GM12864 (cell line): ENCODE results near the gene PHTF1.

ENCODE experiments used
- DNase-seq: peaks from one replicate; pipeline ENCODE4 v3.0.0-alpha.2; 2011; ENCODE audit warnings: low read depth
- H3K4me3 ChIP-seq: 2 replicates; pipeline ENCODE4 v1.5.1; 2011; ENCODE audit warnings: mild to moderate bottlenecking, low read depth, low read length, control low read depth
- TF ChIP-seq, protein P1 (sequence below): IDR thresholded peaks from 2 replicates; pipeline ENCODE4 v1.5.1; 2011; ENCODE audit warnings: low read depth, mild to moderate bottlenecking, moderate library complexity, low read length, control low read depth, inconsistent platforms; ENCODE audit errors: missing control alignments

Gene PHTF1

DNA sequence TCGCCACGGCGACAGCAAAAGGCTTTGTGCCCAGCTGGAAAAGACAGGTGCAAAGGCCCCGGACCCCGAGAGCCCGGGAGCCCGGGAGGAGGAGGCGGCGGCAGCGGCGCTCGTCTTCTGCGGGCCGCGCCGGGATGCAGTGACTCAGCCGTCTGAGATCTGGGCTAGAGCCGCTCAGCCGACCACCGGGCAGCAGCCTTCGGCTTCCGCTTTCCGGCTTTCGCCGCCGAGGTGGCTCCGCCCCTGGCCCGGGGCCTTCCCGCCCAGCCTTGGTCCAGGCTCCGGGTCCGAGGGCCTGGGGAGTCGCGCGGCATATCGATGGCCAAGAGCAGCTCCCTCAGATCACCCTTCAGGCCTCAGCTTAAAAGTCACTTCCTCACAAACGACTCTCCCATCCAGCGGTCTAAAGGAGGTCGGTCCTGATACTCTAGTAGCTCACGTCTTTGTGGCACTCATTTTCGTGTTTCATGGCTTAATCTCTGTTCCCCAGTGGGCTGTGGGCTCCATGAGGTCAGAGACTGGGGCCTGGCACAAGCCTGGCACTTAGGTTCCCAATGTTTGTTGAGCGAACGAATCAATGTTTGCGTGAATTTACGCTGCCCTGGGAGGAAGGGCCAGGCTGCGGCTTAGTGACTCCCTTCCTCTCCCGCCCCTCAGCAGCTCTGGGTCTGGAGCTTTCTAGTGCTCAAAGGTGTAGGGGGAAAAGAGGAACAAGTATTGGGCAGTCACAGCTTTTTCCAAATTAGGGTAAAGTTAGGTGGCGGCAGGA lies at the start of gene PHTF1:
Gene PHTF1, minus strand, starts transcription at position 154 of the 769 bp plus-strand sequence. CDS start 783 bp downstream, outside the sequence.
- DNase-seq, result peak; percentile 44
- peak within 1 kb of the TSS; percentile 68 for H3K4me3 ChIP-seq
- TF ChIP-seq, protein P1, sequence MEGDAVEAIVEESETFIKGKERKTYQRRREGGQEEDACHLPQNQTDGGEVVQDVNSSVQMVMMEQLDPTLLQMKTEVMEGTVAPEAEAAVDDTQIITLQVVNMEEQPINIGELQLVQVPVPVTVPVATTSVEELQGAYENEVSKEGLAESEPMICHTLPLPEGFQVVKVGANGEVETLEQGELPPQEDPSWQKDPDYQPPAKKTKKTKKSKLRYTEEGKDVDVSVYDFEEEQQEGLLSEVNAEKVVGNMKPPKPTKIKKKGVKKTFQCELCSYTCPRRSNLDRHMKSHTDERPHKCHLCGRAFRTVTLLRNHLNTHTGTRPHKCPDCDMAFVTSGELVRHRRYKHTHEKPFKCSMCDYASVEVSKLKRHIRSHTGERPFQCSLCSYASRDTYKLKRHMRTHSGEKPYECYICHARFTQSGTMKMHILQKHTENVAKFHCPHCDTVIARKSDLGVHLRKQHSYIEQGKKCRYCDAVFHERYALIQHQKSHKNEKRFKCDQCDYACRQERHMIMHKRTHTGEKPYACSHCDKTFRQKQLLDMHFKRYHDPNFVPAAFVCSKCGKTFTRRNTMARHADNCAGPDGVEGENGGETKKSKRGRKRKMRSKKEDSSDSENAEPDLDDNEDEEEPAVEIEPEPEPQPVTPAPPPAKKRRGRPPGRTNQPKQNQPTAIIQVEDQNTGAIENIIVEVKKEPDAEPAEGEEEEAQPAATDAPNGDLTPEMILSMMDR, result no peak

DNA sequence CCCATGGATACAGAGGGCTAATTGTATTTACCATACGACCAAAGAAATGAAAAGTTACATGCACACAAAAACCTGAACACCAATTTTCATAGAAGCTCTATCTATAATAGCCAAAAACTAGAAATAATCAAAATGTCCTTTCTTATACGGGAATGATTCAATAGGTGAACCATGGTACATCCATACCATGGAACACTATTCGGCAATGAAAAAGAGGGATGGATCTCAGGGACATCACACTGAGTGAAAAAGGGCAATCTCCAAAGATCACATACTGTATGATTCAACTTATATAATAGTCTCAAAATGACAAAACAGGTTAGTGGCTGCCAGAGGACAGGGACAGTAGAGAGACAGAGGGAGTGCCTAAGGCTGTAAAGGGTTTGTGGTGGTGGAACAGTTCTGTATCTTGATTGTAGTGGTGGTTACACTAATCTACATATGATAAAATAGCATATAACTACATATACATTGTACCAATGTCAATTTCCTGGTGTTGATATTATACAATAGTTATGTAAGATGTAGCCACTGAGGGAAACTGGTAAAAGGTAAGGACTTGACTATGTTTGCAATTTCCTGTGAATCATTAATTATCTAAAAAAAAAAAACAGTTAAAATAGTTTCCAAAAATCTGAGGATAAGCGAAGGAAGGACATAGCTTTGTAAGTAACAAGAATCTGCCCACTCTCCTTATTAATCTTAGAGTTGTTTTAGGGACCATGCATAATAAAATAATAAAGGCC lies 49.3 kb upstream of the PHTF1 start:
- no peak overlapping the region for H3K4me3 ChIP-seq
- no peak for DNase-seq
- TF ChIP-seq, protein P1, result no peak

DNA sequence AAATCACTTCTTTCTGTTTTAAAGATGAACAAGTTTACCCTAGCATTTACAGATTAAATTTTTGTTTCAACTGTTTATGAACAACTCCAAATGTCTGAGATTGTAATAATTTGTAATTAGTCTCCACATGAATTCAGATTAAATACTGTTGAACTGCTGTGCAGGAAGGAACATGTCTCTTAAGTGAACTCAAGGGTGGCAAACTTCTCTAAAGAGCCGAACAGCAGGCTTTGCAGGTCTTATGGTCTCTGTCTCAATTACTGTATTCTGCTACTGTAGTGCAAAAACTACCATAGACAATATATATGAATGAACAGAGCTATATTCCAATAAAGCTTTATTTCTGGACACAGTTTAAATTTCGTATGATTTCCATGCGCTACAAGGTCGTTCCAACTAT lies 46.4 kb upstream of the PHTF1 start:
- TF ChIP-seq, protein P1, result no peak
- no peak overlapping the region for H3K4me3 ChIP-seq
- DNase-seq, result no peak

DNA sequence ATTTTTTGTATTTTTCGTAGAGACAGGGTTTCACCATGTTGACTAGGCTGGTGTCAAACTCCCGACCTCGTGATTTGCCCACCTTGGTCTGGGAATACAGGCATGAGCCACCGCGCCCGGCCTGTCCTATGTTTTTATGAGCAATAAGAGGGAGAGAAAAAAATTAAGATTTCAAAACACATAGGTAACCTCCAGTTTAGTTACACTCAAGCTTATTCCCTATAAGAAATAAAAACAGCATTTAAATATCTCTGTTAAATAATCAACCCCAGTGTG lies 45.9 kb upstream of the PHTF1 start:
- DNase-seq, result no peak
- TF ChIP-seq, protein P1, result no peak
- H3K4me3 ChIP-seq, result no peak overlapping the region

DNA sequence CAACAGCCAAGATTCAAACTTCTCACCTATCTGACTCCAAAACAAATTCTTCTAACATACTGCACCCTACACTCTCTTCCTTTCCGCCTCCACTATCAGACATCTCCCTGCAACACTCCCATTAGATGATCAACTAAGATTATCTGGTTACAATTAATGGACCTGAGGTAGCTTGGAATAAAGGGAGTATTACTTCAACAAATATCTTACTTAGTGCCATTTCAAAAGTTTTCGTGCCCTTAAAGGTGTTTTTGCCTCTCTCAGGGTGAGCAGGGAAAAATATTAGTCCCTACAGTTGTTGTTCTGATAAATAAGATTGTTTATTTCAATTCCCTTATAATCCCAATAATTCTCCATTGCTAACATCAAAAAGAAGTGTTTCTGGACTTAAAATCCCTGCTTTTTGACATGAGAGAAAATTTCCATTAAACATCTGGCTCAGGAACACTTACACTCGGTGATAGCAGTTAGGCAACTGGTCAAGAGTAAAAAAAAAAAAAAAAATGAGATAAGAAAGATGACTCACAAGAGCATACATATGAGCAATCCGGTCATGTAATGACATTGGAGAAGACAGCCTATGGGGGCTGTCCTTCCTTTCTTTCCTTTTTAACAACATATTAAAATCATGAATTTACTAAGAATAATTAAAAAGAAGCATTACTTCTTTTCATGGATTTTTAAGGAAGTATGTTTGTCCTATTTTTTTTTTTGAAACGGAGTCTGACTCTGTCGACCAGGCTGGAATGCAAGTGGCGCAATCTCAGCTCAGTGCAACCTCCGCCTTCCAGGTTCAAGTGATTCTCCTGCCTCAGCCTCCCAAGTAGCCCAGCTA lies 45.4 kb upstream of the PHTF1 start:
- no peak overlapping the region for H3K4me3 ChIP-seq
- TF ChIP-seq, protein P1, result no peak
- DNase-seq, result no peak

DNA sequence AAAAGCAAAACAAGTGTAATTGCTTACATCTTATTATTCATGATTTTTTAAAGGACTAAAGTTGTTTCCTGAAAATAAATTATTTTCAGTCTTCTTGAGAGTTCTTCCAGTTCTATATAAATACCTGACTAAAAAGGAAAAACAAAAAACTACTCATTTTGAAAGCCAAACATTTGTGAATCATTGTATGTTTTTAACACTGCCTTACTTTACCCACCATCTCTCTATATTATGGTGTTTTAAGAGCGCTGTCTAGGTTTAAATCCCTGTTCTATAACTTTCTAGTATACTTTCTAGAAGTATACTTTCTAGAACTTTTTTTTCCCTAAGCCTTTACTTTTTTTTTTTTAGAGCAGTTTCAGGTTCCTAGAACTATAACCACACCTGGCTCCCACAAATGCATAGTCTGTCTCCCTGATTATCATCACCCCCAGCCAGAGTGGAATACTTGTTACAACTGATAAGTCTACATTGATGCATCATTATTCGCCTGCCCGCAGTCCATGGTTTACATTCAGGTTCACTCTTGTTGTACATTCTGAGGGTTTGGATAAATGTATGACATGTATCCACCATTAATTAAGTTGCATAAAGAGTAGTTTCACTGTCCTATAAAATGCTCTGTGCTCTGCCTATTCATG lies 43.2 kb upstream of the PHTF1 start:
- DNase-seq, result no peak
- TF ChIP-seq, protein P1, result no peak

More for the DNA sequence above, 43.2 kb upstream of the PHTF1 start:
- no peak overlapping the region for H3K4me3 ChIP-seq
